Cerebellar cortex (tissue), 1 donor: ENCODE data around the gene LRP2BP.
A peak's percentile ranks its signal among the peaks of the same experiment; 100 is the strongest.

Experiments
- DNase-seq: peaks from one replicate; pipeline ENCODE4 v3.0.0-alpha.2; 2015; ENCODE audit warnings: low spot score

The LRP2BP gene

GRCh38 chr4:185395238-185395955, at the start of gene LRP2BP:
Gene LRP2BP (minus strand): TSS chr4:185395924. CDS start chr4:185378186, 17,738 bp downstream.
- DNase-seq = peak; percentile 92

GRCh38 chr4:185445209-185445608, 49.5 kb upstream of the LRP2BP start:
- DNase-seq = no peak

GRCh38 chr4:185441479-185441878, 45.8 kb upstream of the LRP2BP start:
- no peak for DNase-seq

GRCh38 chr4:185437809-185438208, 42.1 kb upstream of the LRP2BP start:
- no peak for DNase-seq

- DNase-seq = no peak
Measured at GRCh38 chr4:185435466-185435865, 39.7 kb upstream of the LRP2BP start.

GRCh38 chr4:185429660-185430059, 33.9 kb upstream of the LRP2BP start:
- no peak for DNase-seq

GRCh38 chr4:185426960-185427688, 31.4 kb upstream of the LRP2BP start:
- no peak for DNase-seq

GRCh38 chr4:185425647-185426352, 30.1 kb upstream of the LRP2BP start, which contains the start of gene UFSP2:
Gene UFSP2 (minus strand): TSS chr4:185425964. CDS start chr4:185425868, 96 bp downstream.
- DNase-seq = peak; percentile 86

GRCh38 chr4:185424905-185425646, 29.4 kb upstream of the LRP2BP start:
- peak; percentile 53 for DNase-seq

GRCh38 chr4:185421366-185422124, 25.8 kb upstream of the LRP2BP start:
- no peak for DNase-seq

GRCh38 chr4:185416955-185417354, 21.2 kb upstream of the LRP2BP start:
- DNase-seq = no peak

GRCh38 chr4:185412412-185412811, 16.7 kb upstream of the LRP2BP start:
- no peak for DNase-seq

GRCh38 chr4:185411849-185412248, 16.1 kb upstream of the LRP2BP start:
- no peak for DNase-seq

- no peak for DNase-seq
Measured at GRCh38 chr4:185408432-185408831, 12.7 kb upstream of the LRP2BP start.

- DNase-seq = no peak
Measured at GRCh38 chr4:185405296-185405999, 9.7 kb upstream of the LRP2BP start.

GRCh38 chr4:185404031-185404430, 8.3 kb upstream of the LRP2BP start:
- peak; percentile 29 for DNase-seq

GRCh38 chr4:185399466-185399865, 3.7 kb upstream of the LRP2BP start:
- DNase-seq = no peak

GRCh38 chr4:185398618-185399017, 2.9 kb upstream of the LRP2BP start:
- DNase-seq = no peak

- DNase-seq = peak; percentile 42
Measured at GRCh38 chr4:185396724-185397385, 1.1 kb upstream of the LRP2BP start, which contains the start of gene ANKRD37. Gene ANKRD37 (plus strand): TSS chr4:185396841. CDS start chr4:185396924, 83 bp downstream.
